IMR-90 (cell line): ENCODE data around the gene FNDC3B. TPM values are rescaled to one million over a fixed set of nuclear protein-coding genes. Genes with fewer than 3 reads are reported as not detected.

Experiments used
- ATAC-seq: fragments of 200-7000 bp; cut with Tn5 transposase; 2 replicates; pipeline ENCODE4 v1.9.1; 2020; ENCODE audit warnings: low read depth, mild to moderate bottlenecking, moderate library complexity
- BruUV-seq: library from RNA; stranded (reverse); fragments of 400-500 nt; replicated peaks from 2 replicates; lab custom pipeline; 2021; lab: Mats Ljungman, UMichigan
- CTCF ChIA-PET: fragments of 300-600 bp; formaldehyde crosslinking; extraction: SDS; loops from one replicate; lab custom pipeline; 2021; ENCODE audit warnings: antibody characterized with exemption; lab: Yijun Ruan, JAX
- POLR2A ChIA-PET: fragments of 300-600 bp; sonication (Branson Sonifier 250); formaldehyde crosslinking; loops from one replicate; lab custom pipeline; 2022; ENCODE audit warnings: antibody characterized with exemption; ENCODE audit not compliant: unreplicated experiment; lab: Charles Lee
- DNase-seq: peaks from one replicate; pipeline ENCODE4 v3.0.0; 2013
- H2AFZ ChIP-seq: replicated peaks from 2 replicates; pipeline ENCODE3; 2013; ENCODE audit warnings: low read length, mild to moderate bottlenecking; ENCODE audit not compliant: poor library complexity
- H2AK5ac ChIP-seq: 2 replicates; pipeline ENCODE4 v1.6.1; 2013; ENCODE audit warnings: low read depth, low read length, inconsistent platforms
- H2AK9ac ChIP-seq: replicated peaks from 2 replicates; pipeline ENCODE3; 2013; ENCODE audit warnings: mild to moderate bottlenecking, low read depth, low read length, moderate library complexity; ENCODE audit not compliant: poor library complexity
- H2BK120ac ChIP-seq: 2 replicates; pipeline ENCODE4 v1.6.1; 2013; ENCODE audit warnings: low read depth, low read length, inconsistent platforms
- H2BK15ac ChIP-seq: 3 replicates; pipeline ENCODE4 v1.6.1; 2013; ENCODE audit warnings: low read depth, low read length, inconsistent platforms
- H2BK20ac ChIP-seq: 2 replicates; pipeline ENCODE4 v1.6.1; 2013; ENCODE audit warnings: low read depth, mild to moderate bottlenecking, inconsistent platforms, low read length, moderate library complexity
- H2BK5ac ChIP-seq: 2 replicates; pipeline ENCODE4 v1.6.1; 2013; ENCODE audit warnings: mild to moderate bottlenecking, low read depth, low read length, inconsistent platforms; ENCODE audit not compliant: poor library complexity, severe bottlenecking
- H3K14ac ChIP-seq: replicated peaks from 2 replicates; pipeline ENCODE4 v1.6.1; 2013; ENCODE audit warnings: low read depth, low read length, inconsistent platforms
- H3K18ac ChIP-seq: 2 replicates; pipeline ENCODE4 v1.6.1; 2013; ENCODE audit warnings: low read depth, low read length, control low read depth
- H3K23ac ChIP-seq: 2 replicates; pipeline ENCODE4 v1.6.1; 2013; ENCODE audit warnings: low read depth, low read length, inconsistent platforms
- H3K27ac ChIP-seq: 2 replicates; pipeline ENCODE4 v1.5.1; 2013; ENCODE audit warnings: mild to moderate bottlenecking, control low read depth, low read length; ENCODE audit not compliant: insufficient read depth
- H3K27me3 ChIP-seq: 2 replicates; pipeline ENCODE4 v1.6.1; 2013; ENCODE audit warnings: low read length; ENCODE audit not compliant: control insufficient read depth, insufficient read depth
- H3K36me3 ChIP-seq: 2 replicates; pipeline ENCODE4 v1.6.1; 2013; ENCODE audit warnings: low read length, mixed read lengths; ENCODE audit not compliant: control insufficient read depth, insufficient read depth
- H3K4ac ChIP-seq: 2 replicates; pipeline ENCODE4 v1.6.1; 2013; ENCODE audit warnings: low read depth, low read length, inconsistent platforms
- H3K4me1 ChIP-seq: 2 replicates; pipeline ENCODE4 v1.6.1; 2013; ENCODE audit warnings: low read length, mixed read lengths; ENCODE audit not compliant: control insufficient read depth, insufficient read depth
- H3K4me2 ChIP-seq: 2 replicates; pipeline ENCODE4 v1.6.1; 2013; ENCODE audit warnings: low read depth, mild to moderate bottlenecking, control low read depth, low read length, moderate library complexity
- H3K4me3 ChIP-seq: 2 replicates; pipeline ENCODE4 v1.5.1; 2013; ENCODE audit warnings: low read depth, mild to moderate bottlenecking, control low read depth, low read length, moderate library complexity; ENCODE audit not compliant: insufficient read depth
- H3K56ac ChIP-seq: 2 replicates; pipeline ENCODE4 v1.6.1; 2013; ENCODE audit warnings: low read length, inconsistent platforms; ENCODE audit not compliant: insufficient read depth; ENCODE audit errors: extremely low read depth
- H3K79me1 ChIP-seq, 2 experiments: 2 replicates each; pipeline ENCODE4 v1.6.1; 2013; ENCODE audit warnings: low read length in 2 of 2, inconsistent platforms in 1 of 2, low read depth in 1 of 2
- H3K9ac ChIP-seq: 2 replicates; pipeline ENCODE4 v1.6.1; 2013; ENCODE audit warnings: low read depth, low read length, control low read depth
- H3K9me1 ChIP-seq: 2 replicates; pipeline ENCODE4 v1.6.1; 2013; ENCODE audit warnings: low read length, inconsistent platforms; ENCODE audit not compliant: insufficient read depth
- H3K9me3 ChIP-seq: 2 replicates; pipeline ENCODE4 v1.6.1; 2013; ENCODE audit warnings: low read length; ENCODE audit not compliant: control insufficient read depth, insufficient read depth
- H4K20me1 ChIP-seq: 2 replicates; pipeline ENCODE4 v1.6.1; 2013; ENCODE audit warnings: low read length, inconsistent platforms; ENCODE audit not compliant: insufficient read depth
- H4K5ac ChIP-seq: 2 replicates; pipeline ENCODE4 v1.6.1; 2013; ENCODE audit warnings: mild to moderate bottlenecking, low read depth, low read length, control low read depth
- H4K8ac ChIP-seq, 2 experiments: 2 replicates each; pipeline ENCODE4 v1.6.1; 2013; ENCODE audit warnings: low read depth in 2 of 2, low read length in 2 of 2, control low read depth in 1 of 2, inconsistent platforms in 1 of 2
- H4K91ac ChIP-seq: 2 replicates; pipeline ENCODE4 v1.6.1; 2013; ENCODE audit warnings: low read depth, low read length, inconsistent platforms; ENCODE audit not compliant: insufficient read depth
- BHLHE40 ChIP-seq: fragments of 150-350 bp; IDR thresholded peaks from 2 replicates; pipeline ENCODE4 v1.6.1; 2016; ENCODE audit warnings: mild to moderate bottlenecking, low read depth, low read length
- CEBPB ChIP-seq: IDR thresholded peaks from 2 replicates; pipeline ENCODE4 v1.6.1; 2012; ENCODE audit warnings: low read depth, low read length, improper control_type of control experiment
- CHD1 ChIP-seq: IDR thresholded peaks from 2 replicates; pipeline ENCODE4 v1.6.1; 2012; ENCODE audit warnings: low read depth, low read length, improper control_type of control experiment
- CTCF ChIP-seq: conservative IDR thresholded peaks from 2 replicates; pipeline ENCODE4 v1.5.1; 2012; ENCODE audit warnings: mild to moderate bottlenecking, low read depth, low read length, improper control_type of control experiment
- ELK1 ChIP-seq: fragments of 150-350 bp; IDR thresholded peaks from 2 replicates; pipeline ENCODE4 v1.6.1; 2016; ENCODE audit warnings: low read depth, mild to moderate bottlenecking, low read length, moderate library complexity, borderline replicate concordance
- FOS ChIP-seq: fragments of 150-350 bp; IDR thresholded peaks from 2 replicates; pipeline ENCODE4 v1.6.1; 2016; ENCODE audit warnings: low read depth, low read length
- MAFK ChIP-seq: IDR thresholded peaks from 2 replicates; pipeline ENCODE4 v1.6.1; 2012; ENCODE audit warnings: low read depth, low read length, improper control_type of control experiment
- MAZ ChIP-seq: IDR thresholded peaks from 2 replicates; pipeline ENCODE4 v1.6.1; 2012; ENCODE audit warnings: low read depth, mild to moderate bottlenecking, low read length, improper control_type of control experiment, moderate library complexity, borderline replicate concordance
- MXI1 ChIP-seq: IDR thresholded peaks from 2 replicates; pipeline ENCODE4 v1.6.1; 2012; ENCODE audit warnings: low read depth, mild to moderate bottlenecking, low read length, moderate library complexity, borderline replicate concordance
- NFE2L2 ChIP-seq: fragments of 150-350 bp; IDR thresholded peaks from 2 replicates; pipeline ENCODE4 v1.6.1; 2016; ENCODE audit warnings: low read depth, mild to moderate bottlenecking, low read length
- POLR2A ChIP-seq: IDR thresholded peaks from 2 replicates; pipeline ENCODE4 v1.6.1; 2012; ENCODE audit warnings: mild to moderate bottlenecking, low read depth, low read length
- RCOR1 ChIP-seq: IDR thresholded peaks from 2 replicates; pipeline ENCODE4 v1.6.1; 2012; ENCODE audit warnings: mild to moderate bottlenecking, low read length, improper control_type of control experiment; ENCODE audit not compliant: insufficient replicate concordance
- RFX5 ChIP-seq: IDR thresholded peaks from 2 replicates; pipeline ENCODE4 v1.8.0; 2012; ENCODE audit warnings: low read depth, mild to moderate bottlenecking, low read length, moderate library complexity
- SMC3 ChIP-seq: fragments of 150-350 bp; IDR thresholded peaks from 2 replicates; pipeline ENCODE4 v1.6.1; 2016; ENCODE audit warnings: low read depth, mild to moderate bottlenecking, antibody characterized with exemption, low read length, moderate library complexity
- USF2 ChIP-seq: fragments of 150-350 bp; IDR thresholded peaks from 2 replicates; pipeline ENCODE4 v1.6.1; 2017; ENCODE audit warnings: mild to moderate bottlenecking, antibody characterized with exemption, low read length, low read depth
- dilution Hi-C: fragments of 300-500 bp; cut with HindIII; formaldehyde crosslinking; loops from one replicate; pipeline ENCODE4 v1.14.3; 2018; ENCODE audit warnings: low sequenced_read_pairs; ENCODE audit not compliant: unreplicated experiment
- in situ Hi-C: fragments of 300-500 bp; cut with MboI; formaldehyde crosslinking; loops from 3 replicates; pipeline ENCODE4 v1.14.3; 2019; ENCODE audit warnings: low sequenced_read_pairs, inconsistent platforms, mixed read lengths
- intact Hi-C: fragments of 100-400 bp; cut with micrococcal nuclease; formaldehyde crosslinking; loops from 2 replicates; pipeline ENCODE4 v1.10.0; 2022
- polyA plus RNA-seq, 3 experiments: library from polyadenylated mRNA; depleted of rRNA; stranded (reverse); fragments of >200 nt; gene quantifications; 2 replicates each; pipeline ENCODE4 v1.2.3, GENCODE V29; 2012; ENCODE audit warnings: low replicate concordance in 1 of 3
- total RNA-seq: library from RNA; depleted of rRNA; stranded (reverse); fragments of >200 nt; gene quantifications from 2 replicates; pipeline ENCODE4 v1.2.3, GENCODE V29; 2012

Gene FNDC3B
- total and polyA plus RNA-seq, 2 of the 4 experiments (the other 2 are of a cell fraction), result 23.9 to 150 TPM

GRCh38 chr3:172003146-172003545, 36.2 kb upstream of the FNDC3B start (continued):
- no peak for TF ChIP-seq MXI1
- TF ChIP-seq NFE2L2, result no peak

DNA sequence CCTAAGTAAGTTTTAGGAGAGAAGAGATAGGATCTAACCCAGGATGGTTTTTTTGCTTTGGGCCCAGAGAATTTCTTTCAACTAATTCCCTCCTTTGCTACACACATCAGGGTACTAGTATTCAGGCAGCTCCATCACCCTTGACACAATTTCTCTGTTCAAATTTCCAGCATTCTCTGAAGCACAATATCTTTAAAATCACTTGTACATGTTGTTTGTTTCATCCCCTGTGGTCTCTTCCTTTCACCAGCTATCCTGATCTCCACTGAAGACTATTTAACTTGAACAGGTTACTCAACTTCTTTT, 32.4 kb upstream of the FNDC3B start:
- no peak overlapping the region for H3K4ac ChIP-seq
- H2BK15ac ChIP-seq, result no peak overlapping the region
- H3K18ac ChIP-seq, result peak overlapping the region; percentile 29; the same call in 1 of the 2 replicates
- H2BK120ac ChIP-seq, result no peak overlapping the region
- ChIA-PET POLR2A (no interaction called here), CTCF (interaction anchor here (0.6 kb wide), 1 partner anchor 148 kb away, joined by 3 read pairs; no protein-coding TSS in a partner anchor)
- no peaks in the 10 kb centered on the region for H3K9me1 ChIP-seq
- intact Hi-C loops, result no loop called here
- no peak overlapping the region for H2BK5ac ChIP-seq
- no peak overlapping the region for H3K56ac ChIP-seq
- H3K9me3 ChIP-seq, result no peaks in the 10 kb centered on the region
- no peaks in the 10 kb centered on the region for H4K20me1 ChIP-seq
- no peak overlapping the region for H2AFZ ChIP-seq
- H4K8ac ChIP-seq, result no peak overlapping the region
- 0 out of 2 replicates have a peak, but pooled peaks cover 2% of the 10 kb centered on the region for H3K4me1 ChIP-seq
- no peak overlapping the region for H3K14ac ChIP-seq
- DNase-seq, result no peak
- dilution Hi-C loops, result no loop called here
- H3K27ac ChIP-seq, result no peak overlapping the region
- in situ Hi-C loops, result no loop called here
- no peak overlapping the region for H3K4me3 ChIP-seq
- BruUV-seq, result no TSS peak
- H2AK9ac ChIP-seq, result no peak overlapping the region
- no peak for ATAC-seq
- no peaks in the 10 kb centered on the region for H3K79me1 ChIP-seq
- no peak overlapping the region for H2BK20ac ChIP-seq
- no peak overlapping the region for H3K23ac ChIP-seq
- no peak overlapping the region for H4K5ac ChIP-seq
- no peak overlapping the region for H4K91ac ChIP-seq
- no peaks in the 10 kb centered on the region for H3K27me3 ChIP-seq
- H3K9ac ChIP-seq, result no peak overlapping the region; the same call in 1 of the 2 replicates
- H3K4me2 ChIP-seq, result no peak overlapping the region
- no peak overlapping the region for H2AK5ac ChIP-seq
- H3K36me3 ChIP-seq, result no peaks in the 10 kb centered on the region
- no peak for TF ChIP-seq ELK1
- TF ChIP-seq SMC3, result no peak
- no peak for TF ChIP-seq MAZ
- TF ChIP-seq RCOR1, result no peak
- TF ChIP-seq NFE2L2, result no peak
- no peak for TF ChIP-seq CEBPB
- no peak for TF ChIP-seq USF2
- TF ChIP-seq CTCF, result no peak
- no peak for TF ChIP-seq FOS
- TF ChIP-seq MAFK, result no peak
- TF ChIP-seq CHD1, result no peak
- TF ChIP-seq MXI1, result no peak
- no peak for TF ChIP-seq RFX5
- TF ChIP-seq BHLHE40, result no peak
- TF ChIP-seq POLR2A, result no peak
